Measurements from ENCODE around the gene NEU2.
"Not testable (repeated sequence)": the region's sequence is repeated elsewhere in the genome, so short reads cannot be mapped to it uniquely, and the experiment has no call there.

NEU2 gene

DNA sequence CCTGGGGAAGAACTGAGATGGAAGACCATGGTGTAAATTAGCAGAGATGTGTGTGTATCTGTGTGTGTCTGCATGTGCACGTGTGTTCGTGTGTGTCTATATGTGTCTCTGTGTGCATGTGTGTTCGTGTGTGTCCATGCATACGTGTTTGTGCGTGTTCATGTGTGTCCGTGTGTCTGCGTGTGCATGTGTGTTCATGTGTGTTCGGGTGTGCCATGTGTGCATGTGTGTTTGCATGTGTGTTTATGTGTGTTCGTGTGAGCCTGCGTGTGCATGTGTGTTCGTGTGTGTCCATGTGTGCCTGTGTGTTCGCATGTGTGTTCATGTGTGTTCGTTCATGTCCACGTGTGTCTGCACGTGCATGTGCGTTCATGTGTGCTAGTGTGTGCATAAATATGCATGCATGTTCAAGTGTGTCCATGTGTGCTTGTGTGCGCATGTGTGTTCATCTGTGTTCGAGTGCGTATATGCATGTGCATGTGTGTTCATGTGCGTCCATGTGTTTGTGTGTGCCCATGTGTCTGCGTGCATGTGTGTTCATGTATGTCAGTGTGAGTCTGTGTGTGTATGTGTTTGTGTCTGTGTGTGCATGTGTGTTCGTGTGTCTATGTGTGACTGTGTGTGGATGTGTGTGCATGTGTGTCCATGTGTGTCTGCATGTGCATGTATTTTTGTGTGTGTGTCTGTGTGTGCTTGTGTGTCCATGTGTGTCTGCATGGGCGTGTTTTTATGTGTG is 3.1 kb downstream of the NEU2 start:
- no peak for DNase-seq

DNA sequence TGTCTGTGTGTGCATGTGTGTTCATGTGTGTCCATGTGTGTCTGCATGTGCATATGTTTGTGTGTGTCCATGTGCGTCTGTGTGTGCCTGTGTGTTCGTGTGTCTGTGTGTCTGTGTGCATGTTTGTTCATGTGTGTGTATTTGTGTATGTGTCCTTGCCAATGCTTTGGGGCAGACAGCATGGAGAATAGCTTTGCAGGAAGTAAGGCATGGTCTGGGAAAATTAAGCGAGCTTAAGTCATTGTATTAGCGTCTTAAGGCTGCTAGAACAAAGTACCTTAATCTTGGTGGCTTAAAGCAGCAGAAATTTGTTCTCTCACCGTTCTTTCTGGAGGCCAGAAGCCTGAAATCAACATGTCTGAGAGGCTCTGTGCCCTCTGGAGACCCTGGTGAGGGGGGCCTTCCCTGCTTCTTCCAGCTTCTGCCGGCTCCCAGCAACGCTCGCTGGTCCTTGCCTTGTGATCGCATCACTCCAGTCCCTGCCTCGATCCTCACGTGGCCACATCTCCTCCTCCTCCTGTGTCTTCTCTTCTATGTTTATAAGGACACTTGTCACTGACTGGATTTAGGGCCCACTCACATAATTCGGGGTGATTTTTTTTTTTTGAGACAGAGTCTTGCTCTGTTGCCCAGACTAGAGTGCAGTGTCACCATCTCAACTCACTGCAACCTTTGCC is 3.8 kb downstream of the NEU2 start:
- no peak for DNase-seq

DNA sequence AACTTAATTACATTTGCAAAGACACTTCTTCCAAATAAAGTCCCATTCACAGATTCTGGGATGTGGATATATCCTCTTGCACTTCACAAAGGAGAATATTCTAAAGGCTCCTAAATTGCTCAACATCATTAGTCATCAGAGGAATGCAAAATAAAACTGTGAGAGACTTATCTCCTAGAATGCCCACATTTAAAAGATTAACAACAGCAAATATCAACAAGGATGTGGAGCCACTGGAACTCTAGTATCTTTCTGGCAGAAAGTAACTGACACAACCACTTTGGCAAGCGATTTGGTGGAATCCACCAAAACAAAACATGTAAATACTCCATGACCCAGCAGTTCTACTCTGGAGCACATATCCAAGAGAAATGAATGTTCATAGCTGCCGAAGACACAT is 4.6 kb downstream of the NEU2 start:
- no peak for DNase-seq

DNA sequence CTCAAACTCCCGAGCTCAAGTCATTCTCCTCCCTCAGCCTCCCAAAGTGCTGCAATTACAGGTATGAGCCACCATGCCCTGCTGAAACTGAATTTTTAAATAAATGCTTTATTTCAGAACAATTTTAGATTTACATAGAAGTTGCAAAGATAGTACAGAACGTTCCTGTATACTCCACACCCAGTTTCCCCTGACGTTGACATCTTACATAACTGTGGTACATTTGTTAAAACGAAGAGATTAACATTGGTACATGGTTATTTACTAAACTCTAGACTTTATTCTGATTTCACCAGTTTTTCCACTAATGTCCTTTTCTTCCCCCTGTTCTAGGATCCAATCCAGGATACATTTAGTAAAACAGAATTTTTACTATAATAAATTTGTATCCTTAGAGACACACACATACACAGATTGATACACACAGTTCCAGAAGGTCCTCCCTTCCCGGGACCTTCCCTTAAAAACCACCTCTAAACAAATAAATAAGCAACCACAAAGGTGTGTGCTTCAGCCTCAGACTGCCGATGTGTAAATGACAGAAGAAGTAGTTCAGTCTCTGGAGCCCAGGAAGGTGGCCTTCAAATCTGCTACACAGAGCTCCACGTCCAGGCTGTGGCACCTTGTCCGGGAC is 6.9 kb downstream of the NEU2 start:
- DNase-seq, result no peak

DNA sequence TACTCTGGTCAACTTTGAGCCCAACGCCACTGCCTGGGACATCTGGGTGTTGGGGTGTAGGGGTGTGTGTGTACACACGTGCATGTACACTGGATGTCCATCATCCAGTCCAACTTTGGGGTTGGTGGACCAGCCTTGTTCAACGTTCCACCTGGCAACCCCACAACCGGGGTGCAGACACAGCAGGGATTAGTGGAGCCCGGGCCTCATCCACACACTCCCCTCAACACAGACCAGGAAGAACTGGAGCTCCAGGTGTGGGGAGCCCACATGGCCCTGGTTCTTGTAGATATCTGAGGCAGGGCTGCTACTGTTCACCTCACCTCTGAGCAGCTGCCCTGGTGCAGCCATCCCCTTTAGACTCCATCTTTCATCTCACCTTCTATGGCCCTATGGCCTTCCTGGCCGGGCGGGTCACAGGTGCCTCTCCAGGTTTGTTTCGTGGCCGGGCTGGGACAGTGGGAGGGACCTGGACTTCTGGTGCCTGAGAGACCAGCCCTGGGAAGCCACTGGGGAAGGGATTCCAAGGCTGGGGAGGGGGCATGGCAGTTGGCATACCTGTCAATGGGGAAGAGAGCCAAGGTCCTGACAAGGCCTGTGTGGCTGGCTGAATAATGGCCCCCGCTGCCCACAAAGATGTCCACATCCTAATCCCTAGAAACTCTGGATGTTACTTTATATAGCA is 7.5 kb downstream of the NEU2 start:
- no peak for DNase-seq

DNA sequence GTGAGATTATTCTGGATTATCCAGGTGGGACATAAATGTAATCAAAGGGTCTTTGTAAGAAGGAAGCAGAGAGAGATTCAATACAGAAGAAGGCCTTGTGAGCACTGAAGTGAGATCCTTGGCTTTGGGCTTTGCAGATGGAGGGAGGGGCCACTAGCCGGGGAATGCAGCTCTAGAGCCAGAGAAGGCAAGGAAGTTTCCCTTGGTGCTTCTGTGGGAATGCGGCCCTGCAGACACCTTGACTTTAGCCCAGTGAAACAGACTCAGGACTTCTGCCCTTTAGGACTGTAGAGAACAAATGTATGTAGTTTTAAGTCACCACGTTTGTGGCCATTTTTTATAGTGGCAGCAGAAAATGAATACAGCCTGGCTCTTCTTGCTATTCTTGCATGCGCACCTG is 8.1 kb downstream of the NEU2 start:
- DNase-seq, result no peak

DNA sequence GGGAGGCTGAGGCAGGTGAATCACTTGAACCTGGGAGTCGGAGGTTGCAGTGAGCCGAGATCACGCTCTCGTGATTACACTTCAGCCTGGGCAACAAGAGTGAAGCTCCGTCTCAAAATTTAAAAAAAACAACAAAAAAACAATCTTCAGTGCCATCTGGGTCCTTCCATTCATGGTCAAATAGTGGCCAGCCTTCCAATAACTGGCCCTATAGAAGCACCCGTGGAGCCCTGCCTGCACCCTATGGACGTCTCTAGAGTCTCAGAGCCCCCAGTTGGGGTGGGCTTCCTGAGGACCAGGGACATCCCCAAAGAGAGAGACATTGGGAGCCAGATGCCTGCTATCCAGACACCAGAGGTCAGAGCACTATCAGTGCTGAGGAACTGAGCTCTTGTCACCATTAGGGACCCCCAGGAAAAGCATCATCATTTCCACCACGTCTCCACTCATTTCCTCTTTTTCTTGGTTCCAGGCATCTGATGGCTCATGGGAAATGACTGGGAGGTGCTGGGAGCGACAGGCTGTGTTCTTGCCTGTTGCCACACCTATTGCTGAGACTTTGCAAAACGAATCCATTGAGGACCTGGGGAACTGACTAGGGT is 9.4 kb downstream of the NEU2 start:
- no peak for DNase-seq

DNA sequence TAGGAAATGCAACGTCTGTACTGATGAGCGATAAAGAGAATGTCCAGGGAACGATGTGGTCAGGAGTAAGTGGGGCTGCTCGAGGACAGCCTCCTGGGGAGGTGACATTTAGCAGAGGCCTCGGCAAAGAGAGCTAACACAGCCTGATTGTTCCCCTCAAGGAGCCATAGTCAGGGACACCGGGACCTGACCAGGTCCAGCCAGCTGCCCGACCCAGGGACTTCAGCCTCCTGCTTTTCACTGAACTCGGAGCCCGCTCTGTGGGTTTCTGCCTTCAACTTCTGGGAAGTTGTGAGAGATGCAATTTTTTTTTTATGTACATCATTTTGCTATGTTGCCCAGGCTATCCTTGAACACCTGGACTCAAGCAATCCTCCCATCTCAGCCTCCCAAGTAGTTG is 10.1 kb downstream of the NEU2 start:
- no peak for DNase-seq

DNA sequence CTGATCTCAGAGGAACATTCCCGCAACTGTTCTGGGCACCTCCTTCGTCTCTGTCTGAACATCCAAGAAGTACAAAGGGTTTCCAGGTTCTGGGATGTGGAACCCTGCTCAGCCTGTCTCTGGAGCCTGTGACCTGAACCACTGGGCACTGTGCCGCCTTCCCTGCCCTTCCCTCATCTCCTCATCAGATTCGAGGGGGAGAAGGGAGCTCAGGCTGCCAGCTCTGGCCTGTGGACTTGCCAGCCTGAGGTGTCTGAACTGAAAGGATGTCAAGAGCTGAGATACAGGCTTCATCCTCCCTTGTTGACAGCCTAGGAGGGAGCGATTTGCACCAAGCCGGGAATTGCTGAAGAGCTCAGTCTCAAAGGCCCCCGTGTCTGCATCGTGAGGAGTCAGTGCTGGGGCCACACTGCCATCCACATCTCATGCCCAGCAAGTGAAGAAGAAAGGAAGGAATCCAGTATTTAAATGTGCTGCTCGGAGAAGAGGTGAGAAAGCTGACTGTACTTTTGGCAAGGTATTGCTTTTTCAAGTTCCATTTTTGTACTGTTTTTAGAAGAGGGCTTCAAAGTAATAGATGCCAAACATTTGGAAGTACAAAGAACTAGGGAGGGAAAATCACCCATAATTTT is 12.6 kb downstream of the NEU2 start:
- no peak for DNase-seq

DNA sequence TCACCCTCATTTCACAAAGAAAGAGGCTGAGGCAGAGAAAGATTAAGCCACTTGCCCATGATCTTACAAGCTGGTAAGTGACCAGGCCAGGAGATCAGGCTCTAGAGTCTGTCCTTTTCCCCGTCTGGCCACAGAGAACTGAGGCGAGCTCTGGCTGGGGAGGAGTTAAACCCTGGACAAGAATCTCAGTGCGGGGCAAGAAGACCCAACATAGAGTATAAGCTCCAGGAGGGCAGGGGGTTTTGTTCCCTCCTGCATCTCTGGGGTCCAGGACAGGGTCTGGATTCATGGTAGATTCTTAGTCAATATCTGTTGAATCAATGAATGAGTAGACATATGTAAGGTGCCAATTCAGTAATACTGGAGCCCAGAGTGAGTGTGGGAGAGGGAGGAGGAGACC is 14.7 kb downstream of the NEU2 start:
- DNase-seq, result no peak

DNA sequence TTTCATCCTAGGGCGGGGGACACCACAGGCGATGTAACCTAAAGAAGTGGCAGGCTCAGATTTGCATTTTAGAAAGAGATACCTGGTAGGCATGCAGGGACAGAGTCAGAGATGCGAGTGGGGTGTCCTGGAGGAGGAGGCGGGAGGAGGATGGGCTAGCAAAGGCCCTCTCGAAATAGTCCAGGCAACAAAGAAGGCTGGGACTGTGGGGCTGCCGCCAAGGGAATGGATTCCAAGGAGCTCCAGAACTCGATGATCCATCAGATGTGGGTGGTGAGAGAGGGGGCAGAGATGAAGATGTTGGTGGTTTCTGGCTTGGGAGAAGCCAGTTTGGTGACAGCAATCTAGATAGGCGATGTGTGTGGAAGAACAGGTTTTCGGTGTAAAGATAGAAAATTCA is 15.2 kb downstream of the NEU2 start:
- no peak for DNase-seq

DNA sequence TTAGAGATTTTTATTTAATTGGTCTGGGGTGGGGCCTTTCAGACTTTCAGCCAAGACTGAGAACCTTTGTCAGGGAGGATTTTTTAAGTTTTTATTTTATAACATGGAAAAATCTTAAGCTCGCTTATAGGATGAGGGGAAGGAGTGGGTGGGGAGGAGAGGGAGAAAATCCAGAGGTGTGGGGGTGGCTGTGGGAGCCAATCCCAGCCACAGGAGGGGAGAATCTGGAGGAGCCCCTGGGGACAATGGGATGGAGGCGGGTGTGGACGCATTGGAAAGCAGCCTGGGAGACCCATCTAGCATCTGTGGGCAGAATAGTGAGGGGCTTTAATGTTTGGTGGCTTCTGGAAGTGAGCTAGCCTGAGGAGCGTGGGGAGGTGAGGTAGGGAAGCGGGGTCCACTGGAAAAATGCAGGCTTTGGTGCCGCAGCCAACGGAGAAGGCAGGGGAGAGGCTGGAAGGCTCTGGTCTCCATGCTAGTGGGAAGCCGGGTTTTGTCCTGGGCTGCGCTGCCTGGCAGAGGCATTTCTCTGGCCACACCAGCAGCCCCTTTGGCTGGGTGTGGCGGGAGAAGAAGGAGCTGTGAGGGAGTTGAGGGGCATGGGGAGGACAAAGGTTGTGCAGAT is 16.2 kb downstream of the NEU2 start:
- DNase-seq, result no peak

DNA sequence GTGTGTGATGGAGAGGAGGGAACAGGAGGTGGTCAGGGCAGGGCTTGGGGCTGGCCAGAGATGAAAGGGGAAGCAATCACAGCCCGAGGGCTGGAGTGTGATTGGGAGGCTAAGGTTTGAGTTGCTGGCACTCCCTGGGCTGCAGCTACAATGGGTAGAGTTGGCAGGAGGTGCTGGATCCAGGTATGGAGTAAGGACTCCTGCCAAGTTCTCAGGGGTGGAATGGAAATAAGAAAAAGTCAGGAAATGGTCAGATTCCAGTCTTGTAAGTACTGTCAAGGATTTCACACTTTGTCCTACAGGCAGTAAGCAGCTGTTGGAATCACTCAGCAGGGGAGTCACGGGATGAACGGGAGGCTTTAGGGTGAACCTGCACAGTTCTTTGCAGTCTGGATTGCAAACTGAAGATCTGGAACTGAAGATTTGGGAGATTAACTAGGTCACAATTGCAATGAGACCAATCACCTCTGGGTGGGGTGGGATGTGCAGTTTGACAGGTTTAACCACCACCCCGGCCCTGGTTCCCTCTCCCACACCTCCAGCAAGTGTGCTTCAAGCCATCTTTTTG is 16.8 kb downstream of the NEU2 start:
- no peak for DNase-seq

DNA sequence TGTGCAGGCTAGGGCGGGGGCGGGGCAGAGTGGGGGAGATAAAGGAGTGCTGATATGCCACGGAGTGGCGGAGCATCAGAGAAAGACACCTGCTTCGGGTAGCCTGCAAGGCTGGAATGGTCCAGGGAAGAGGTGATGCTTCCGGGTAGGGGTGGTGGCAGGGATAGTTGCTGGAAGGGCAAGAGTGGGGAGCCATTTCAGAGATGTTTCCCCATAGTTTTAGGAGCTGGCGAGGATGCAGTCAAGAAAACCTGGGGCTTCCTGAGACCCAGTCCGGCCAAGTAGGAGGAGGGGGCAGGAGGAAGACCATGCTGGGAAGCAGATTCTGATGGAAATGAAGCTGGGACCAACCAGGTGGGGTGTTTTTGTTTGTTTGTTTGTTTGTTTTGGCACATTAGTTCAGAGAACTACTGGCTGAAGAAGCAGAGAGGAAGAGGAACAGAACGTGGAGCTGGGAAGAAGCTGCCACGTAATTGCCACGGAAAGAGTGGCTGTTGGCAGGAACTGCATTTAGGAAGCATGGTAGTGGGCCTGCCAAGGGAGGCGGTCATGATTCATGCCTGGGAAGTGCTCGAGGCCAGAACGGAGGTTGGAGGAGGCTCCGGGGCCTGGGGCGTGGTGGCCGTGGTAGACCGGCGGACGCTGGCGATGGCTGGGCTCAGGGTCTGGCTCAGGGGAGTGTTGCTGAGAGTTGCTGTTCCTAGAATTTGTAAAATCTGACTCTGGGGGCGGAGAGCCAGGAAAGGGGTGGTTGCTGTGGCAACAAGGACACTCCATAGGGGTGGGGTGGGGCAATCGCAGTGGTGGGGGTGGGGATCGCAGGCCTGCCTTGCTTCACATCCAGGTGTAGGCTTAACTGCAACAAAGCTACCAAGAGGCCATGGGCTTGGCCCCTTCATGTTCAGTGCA is 19.0 kb downstream of the NEU2 start:
- DNase-seq, result no peak

DNA sequence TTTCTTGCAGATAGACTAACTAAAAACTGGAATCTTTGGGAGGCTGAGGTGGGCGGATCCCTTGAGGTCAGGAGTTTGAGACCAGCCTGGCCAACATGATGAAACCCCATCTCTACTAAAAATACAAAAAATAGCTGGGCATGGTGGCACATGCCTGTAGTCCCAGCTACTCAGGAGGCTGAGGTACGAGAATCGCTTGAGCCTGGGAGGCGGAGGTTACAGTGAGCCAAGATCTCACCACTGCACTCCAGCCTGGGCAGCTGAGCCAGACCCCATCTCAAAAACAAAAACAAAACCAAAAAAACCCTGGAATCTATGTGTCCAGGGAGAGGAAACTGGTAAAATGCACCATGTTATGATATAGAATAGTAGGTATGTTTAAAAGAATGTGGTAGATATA is 20.0 kb downstream of the NEU2 start:
- DNase-seq, result not testable (repeated sequence)

DNA sequence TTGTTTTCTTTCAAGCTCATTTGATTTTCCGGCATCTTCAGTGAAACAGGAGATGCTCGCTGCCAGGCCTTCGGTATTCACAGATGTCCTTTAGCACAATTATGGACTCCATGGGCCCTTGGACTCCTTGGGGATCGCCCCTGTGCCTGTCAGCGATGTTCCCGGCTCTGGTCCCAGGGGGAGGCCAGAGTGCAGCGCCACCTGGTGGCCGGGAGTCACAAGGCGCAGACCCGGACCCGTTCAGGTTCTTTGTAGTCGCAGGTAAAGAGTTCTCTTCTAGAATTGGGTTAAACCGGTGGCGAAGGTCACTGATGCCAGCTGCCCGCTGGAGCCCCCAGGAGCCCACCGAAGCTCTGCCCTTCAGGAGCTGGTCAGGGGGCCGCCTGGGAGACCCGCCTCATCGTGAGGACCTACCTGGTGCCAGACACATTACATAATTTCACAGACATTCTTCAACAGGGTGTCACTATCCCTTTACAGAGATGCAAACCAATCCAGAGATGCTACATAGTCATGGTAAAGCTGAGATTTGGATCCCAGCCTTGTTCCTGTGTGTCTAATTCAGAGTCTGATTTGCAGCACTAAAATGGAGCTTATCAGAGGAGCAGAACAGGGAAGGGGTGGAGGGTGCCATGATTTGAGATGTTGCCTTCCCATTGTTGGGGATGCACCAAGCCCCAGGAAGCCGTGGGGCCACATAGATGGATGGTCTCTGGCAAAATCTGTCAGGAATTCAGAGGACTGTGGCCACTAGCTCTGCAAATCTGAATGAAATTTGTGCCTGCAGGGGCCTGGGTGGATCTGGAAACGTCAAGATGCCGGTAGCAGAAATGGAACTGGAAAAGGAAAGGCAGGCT is 21.7 kb downstream of the NEU2 start:
- no peak for DNase-seq

DNA sequence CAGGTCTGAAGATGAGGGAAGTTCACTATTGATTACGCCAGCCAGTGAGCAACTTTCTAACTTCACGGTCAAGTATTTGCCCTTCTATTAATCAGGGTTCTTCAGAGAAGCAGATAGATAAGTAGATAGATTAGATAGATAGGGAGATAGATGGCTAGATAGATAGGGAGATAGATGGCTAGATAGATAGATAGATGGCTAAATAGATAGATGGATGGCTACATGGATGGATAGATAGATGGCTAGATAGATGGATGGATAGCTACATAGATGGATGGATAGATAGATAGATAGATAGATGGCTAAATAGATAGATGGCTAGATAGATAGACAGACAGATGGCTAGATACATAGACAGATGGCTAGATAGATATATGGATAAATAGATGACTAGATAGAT is 22.9 kb downstream of the NEU2 start:
- no peak for DNase-seq

DNA sequence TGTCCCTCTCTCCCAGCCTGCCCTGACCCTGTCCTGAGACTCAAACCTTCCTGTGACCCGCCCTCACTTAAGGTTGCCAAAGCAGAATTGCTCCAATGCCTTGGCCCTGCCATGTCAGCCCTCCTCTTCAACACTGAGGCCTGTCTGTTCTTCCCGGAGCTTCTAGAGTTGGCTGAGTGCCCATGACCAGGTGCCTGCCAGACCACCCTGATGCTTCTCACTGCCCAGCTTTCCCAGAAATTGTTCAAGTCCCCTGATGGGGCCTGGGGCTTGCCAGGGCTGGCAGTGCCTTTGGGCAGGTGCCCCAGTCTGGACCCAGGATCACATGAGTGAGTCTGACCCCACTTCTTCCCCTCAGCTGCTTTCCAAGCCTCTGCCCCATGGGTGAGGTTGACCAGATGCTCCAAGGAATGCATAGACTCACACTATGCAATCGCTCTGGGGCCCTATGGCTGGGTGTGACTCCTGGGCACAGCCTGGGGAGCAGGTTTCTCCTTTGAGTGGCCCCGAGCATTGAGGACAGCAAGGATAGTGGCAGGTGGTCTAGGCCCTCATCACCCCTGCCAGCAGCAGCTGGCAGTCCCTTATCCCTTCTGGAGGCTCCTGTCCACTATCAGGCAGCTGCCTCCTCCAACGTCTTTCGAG is 24.6 kb downstream of the NEU2 start:
- DNase-seq, result no peak
